Smooth muscle cell (in vitro differentiated cells): ENCODE measurements around the gene LPCAT1. TPM values are rescaled to one million over a fixed set of nuclear protein-coding genes. Genes with fewer than 3 reads are reported as not detected.

ENCODE experiments used
- DNase-seq: peaks from one replicate; lab custom pipeline; 2025; ENCODE audit not compliant: unreplicated experiment; lab: John Stamatoyannopoulos, UW
- H2AFZ ChIP-seq: fragments of 200-600 bp; sonication (generic); 2 replicates; pipeline ENCODE4 v1.6.0; 2016; ENCODE audit warnings: antibody characterized with exemption, low read depth, mild to moderate bottlenecking
- H3F3A ChIP-seq: fragments of 200-600 bp; sonication (generic); 2 replicates; pipeline ENCODE4 v1.6.0; 2017; ENCODE audit warnings: antibody characterized with exemption, low read depth
- H3K27ac ChIP-seq: fragments of 200-600 bp; sonication (generic); 2 replicates; pipeline ENCODE4 v1.5.1; 2016; ENCODE audit warnings: low read depth, mild to moderate bottlenecking
- H3K27me3 ChIP-seq: fragments of 200-600 bp; sonication (generic); 2 replicates; pipeline ENCODE4 v1.6.1; 2016; ENCODE audit warnings: low read depth, mild to moderate bottlenecking
- H3K36me3 ChIP-seq: fragments of 200-600 bp; sonication (generic); 2 replicates; pipeline ENCODE4 v1.5.1; 2016; ENCODE audit warnings: low read depth
- H3K4me1 ChIP-seq: fragments of 200-600 bp; sonication (generic); 2 replicates; pipeline ENCODE4 v1.5.1; 2016; ENCODE audit warnings: low read depth
- H3K4me2 ChIP-seq: fragments of 200-600 bp; sonication (generic); 2 replicates; pipeline ENCODE4 v1.6.0; 2016; ENCODE audit warnings: mild to moderate bottlenecking
- H3K4me3 ChIP-seq: fragments of 200-600 bp; sonication (generic); 2 replicates; pipeline ENCODE4 v1.5.1; 2016; ENCODE audit warnings: mild to moderate bottlenecking
- H3K79me2 ChIP-seq: fragments of 200-600 bp; sonication (generic); 2 replicates; pipeline ENCODE4 v1.6.0; 2016; ENCODE audit warnings: low read depth, mild to moderate bottlenecking
- H3K9ac ChIP-seq: fragments of 200-600 bp; sonication (generic); 2 replicates; pipeline ENCODE4 v1.6.0; 2016; ENCODE audit warnings: low read depth
- H3K9me3 ChIP-seq: fragments of 200-600 bp; sonication (generic); replicated peaks from 2 replicates; pipeline ENCODE4 v1.5.1; 2016; ENCODE audit warnings: low read depth
- H4K20me1 ChIP-seq: fragments of 200-600 bp; sonication (generic); 2 replicates; pipeline ENCODE4 v1.6.0; 2016; ENCODE audit warnings: low read depth
- WGBS: methylation state at CpG from one replicate; pipeline ENCODE4 v1.1.7; 2016; ENCODE audit warnings: low lambda C conversion rate; 5-methylcytosine and 5-hydroxymethylcytosine counted together
- polyA plus RNA-seq: library from polyadenylated mRNA; unstranded; fragments of >200 nt; fragmentation: Nextera tagmentation; extraction: Ambion mirVana; gene quantifications from 2 replicates; pipeline ENCODE4 v1.2.1, GENCODE V29; 2016
- total RNA-seq: library from RNA; depleted of rRNA; stranded (reverse); fragments of >200 nt; gene quantifications from 2 replicates; pipeline ENCODE4 v1.2.3, GENCODE V29; 2014
- TF ChIP-seq, protein P1 (sequence below): fragments of 200-600 bp; sonication (generic); IDR thresholded peaks from 2 replicates; pipeline ENCODE4 v1.5.1; 2017; ENCODE audit warnings: borderline replicate concordance, mild to moderate bottlenecking, antibody characterized with exemption; ENCODE audit not compliant: insufficient read depth, poor library complexity, severe bottlenecking

The LPCAT1 gene
- total and polyA plus RNA-seq, 2 experiments from 2014 or later, result 42.7 to 50.1 TPM

GRCh38 chr5:1437226-1437829, 86.4 kb downstream of the LPCAT1 start:
- Histone ChIP-seq H3K9ac (no peak overlapping the region), H4K20me1 (no peaks in the 10 kb centered on the region), H3K4me1 (no peaks in the 10 kb centered on the region), H3K4me2 (no peak overlapping the region), H3K9me3 (no peaks in the 10 kb centered on the region), H3K36me3 (no peaks in the 10 kb centered on the region), H3K4me3 (no peak overlapping the region), H3K27me3 (peaks cover 13% of the 10 kb centered on the region), H3F3A (no peaks in the 10 kb centered on the region), H2AFZ (no peak overlapping the region), H3K79me2 (no peaks in the 10 kb centered on the region), H3K27ac (no peak overlapping the region)
- DNase-seq, result no peak
- 60% methylated on average over 11 of the region's 11 CpGs for WGBS
- TF ChIP-seq, protein P1, sequence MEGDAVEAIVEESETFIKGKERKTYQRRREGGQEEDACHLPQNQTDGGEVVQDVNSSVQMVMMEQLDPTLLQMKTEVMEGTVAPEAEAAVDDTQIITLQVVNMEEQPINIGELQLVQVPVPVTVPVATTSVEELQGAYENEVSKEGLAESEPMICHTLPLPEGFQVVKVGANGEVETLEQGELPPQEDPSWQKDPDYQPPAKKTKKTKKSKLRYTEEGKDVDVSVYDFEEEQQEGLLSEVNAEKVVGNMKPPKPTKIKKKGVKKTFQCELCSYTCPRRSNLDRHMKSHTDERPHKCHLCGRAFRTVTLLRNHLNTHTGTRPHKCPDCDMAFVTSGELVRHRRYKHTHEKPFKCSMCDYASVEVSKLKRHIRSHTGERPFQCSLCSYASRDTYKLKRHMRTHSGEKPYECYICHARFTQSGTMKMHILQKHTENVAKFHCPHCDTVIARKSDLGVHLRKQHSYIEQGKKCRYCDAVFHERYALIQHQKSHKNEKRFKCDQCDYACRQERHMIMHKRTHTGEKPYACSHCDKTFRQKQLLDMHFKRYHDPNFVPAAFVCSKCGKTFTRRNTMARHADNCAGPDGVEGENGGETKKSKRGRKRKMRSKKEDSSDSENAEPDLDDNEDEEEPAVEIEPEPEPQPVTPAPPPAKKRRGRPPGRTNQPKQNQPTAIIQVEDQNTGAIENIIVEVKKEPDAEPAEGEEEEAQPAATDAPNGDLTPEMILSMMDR, result no peak

- Histone ChIP-seq H3K27me3 (peaks cover 6% of the 10 kb centered on the region), H3K27ac (no peak overlapping the region), H3K9ac (no peak overlapping the region), H3F3A (no peaks in the 10 kb centered on the region), H3K9me3 (no peaks in the 10 kb centered on the region), H3K4me3 (no peak overlapping the region), H3K79me2 (no peaks in the 10 kb centered on the region), H3K4me2 (no peak overlapping the region), H3K36me3 (no peaks in the 10 kb centered on the region), H4K20me1 (no peaks in the 10 kb centered on the region), H2AFZ (no peak overlapping the region), H3K4me1 (no peaks in the 10 kb centered on the region)
- WGBS, result 95% methylated on average over 16 of the region's 16 CpGs
- DNase-seq, result no peak
- TF ChIP-seq, protein P1, result no peak
Observed at GRCh38 chr5:1436681-1437080, 87.1 kb downstream of the LPCAT1 start.

GRCh38 chr5:1436036-1436435, 87.7 kb downstream of the LPCAT1 start:
- DNase-seq, result no peak
- WGBS, result 93% methylated on average over 10 of the region's 10 CpGs
- H3K4me2 ChIP-seq, result no peak overlapping the region
- H4K20me1 ChIP-seq, result no peaks in the 10 kb centered on the region
- H3K79me2 ChIP-seq, result no peaks in the 10 kb centered on the region
- TF ChIP-seq, protein P1, result no peak
- H3K27ac ChIP-seq, result no peak overlapping the region
- H3K4me3 ChIP-seq, result no peak overlapping the region
- no peaks in the 10 kb centered on the region for H3K4me1 ChIP-seq
- no peak overlapping the region for H2AFZ ChIP-seq
- no peaks in the 10 kb centered on the region for H3F3A ChIP-seq
- no peaks in the 10 kb centered on the region for H3K9me3 ChIP-seq
- H3K9ac ChIP-seq, result no peak overlapping the region
- H3K36me3 ChIP-seq, result no peaks in the 10 kb centered on the region
- H3K27me3 ChIP-seq, result peaks cover 6% of the 10 kb centered on the region

GRCh38 chr5:1435369-1435768, 88.4 kb downstream of the LPCAT1 start:
- TF ChIP-seq, protein P1, result no peak
- H3K9me3 ChIP-seq, result no peaks in the 10 kb centered on the region
- no peaks in the 10 kb centered on the region for H3K79me2 ChIP-seq
- H3K9ac ChIP-seq, result no peak overlapping the region
- no peak for DNase-seq
- WGBS, result 92% methylated on average over 2 of the region's 2 CpGs
- H3K27me3 ChIP-seq, result peaks cover 3% of the 10 kb centered on the region
- no peak overlapping the region for H3K4me3 ChIP-seq
- H2AFZ ChIP-seq, result no peak overlapping the region
- no peaks in the 10 kb centered on the region for H3F3A ChIP-seq
- H3K36me3 ChIP-seq, result no peaks in the 10 kb centered on the region
- H3K4me2 ChIP-seq, result no peak overlapping the region
- no peaks in the 10 kb centered on the region for H3K4me1 ChIP-seq
- no peak overlapping the region for H3K27ac ChIP-seq
- no peaks in the 10 kb centered on the region for H4K20me1 ChIP-seq
